Stimulated activated naive CD8-positive, alpha-beta T cell treated with anti-CD3 and anti-CD28 coated beads, Interleukin-15, amount 100 ng/mL, for 72 hours (primary cell): Measurements from ENCODE around the gene C16orf87.

Experiments used
- ATAC-seq: fragments of 150-1000 bp; cut with Tn5 transposase; 2 replicates; pipeline ENCODE4 v1.10.0; 2021; ENCODE audit warnings: mild to moderate bottlenecking, moderate library complexity
- DNase-seq, 2 donors: peaks; one replicate each; pipeline ENCODE4 v3.0.0; 2021 to 2022
- H3K27ac Mint-ChIP-seq, 2 donors: one replicate each; pipeline ENCODE4 v1.8.0; 2022; ENCODE audit warnings: mild to moderate bottlenecking in 2 of 2, mixed read lengths in 2 of 2, moderate library complexity in 2 of 2
- H3K27me3 Mint-ChIP-seq: one replicate; pipeline ENCODE4 v1.8.0; 2022; ENCODE audit warnings: mixed read lengths
- H3K4me1 Mint-ChIP-seq: one replicate; pipeline ENCODE4 v1.8.0; 2022; ENCODE audit warnings: mild to moderate bottlenecking, mixed read lengths
- H3K4me3 Mint-ChIP-seq, 2 donors: one replicate each; pipeline ENCODE4 v1.8.0; 2022; ENCODE audit warnings: mild to moderate bottlenecking in 2 of 2, mixed read lengths in 2 of 2, moderate library complexity in 1 of 2
- H3K9me3 Mint-ChIP-seq, 2 donors: one replicate each; pipeline ENCODE4 v1.8.0; 2022; ENCODE audit warnings: mixed read lengths in 2 of 2

Gene C16orf87

GRCh38 chr16:46826631-46827030 is 4.3 kb downstream of the C16orf87 start:
- DNase-seq = no peak
- Mint-ChIP-seq H3K4me1 (peaks cover 44% of the 10 kb centered on the region), H3K4me3 (peak overlapping the region; percentile 16 to 36), H3K9me3 (no peaks in the 10 kb centered on the region), H3K27me3 (no peaks in the 10 kb centered on the region), H3K27ac (no peak overlapping the region)
- ATAC-seq = no peak

- no peaks in the 10 kb centered on the region for H3K27me3 Mint-ChIP-seq
- no peak overlapping the region for H3K27ac Mint-ChIP-seq
- H3K4me1 Mint-ChIP-seq = peaks cover 30% of the 10 kb centered on the region
- no peaks in the 10 kb centered on the region for H3K9me3 Mint-ChIP-seq
- ATAC-seq (peak; percentile 92), DNase-seq (peak in 1 of 2 donors; percentile 16)
- H3K4me3 Mint-ChIP-seq = no peak overlapping the region
These were observed 8.7 kb downstream of the C16orf87 start for GRCh38 chr16:46822270-46822669.

GRCh38 chr16:46817961-46818360 is 13.0 kb downstream of the C16orf87 start:
- no peak for DNase-seq

GRCh38 chr16:46814790-46815189 is 16.2 kb downstream of the C16orf87 start:
- H3K4me1 Mint-ChIP-seq = peaks cover 41% of the 10 kb centered on the region
- no peak overlapping the region for H3K27ac Mint-ChIP-seq

More at GRCh38 chr16:46817961-46818360, 13.0 kb downstream of the C16orf87 start:
- Mint-ChIP-seq H3K27me3 (no peaks in the 10 kb centered on the region), H3K4me1 (peaks cover 36% of the 10 kb centered on the region), H3K9me3 (peaks cover 6 to 12% of the 10 kb centered on the region in 2 donors), H3K4me3 (no peak overlapping the region), H3K27ac (no peak overlapping the region)
- ATAC-seq = no peak

GRCh38 chr16:46813611-46814010 is 17.4 kb downstream of the C16orf87 start:
- peak overlapping the region in 1 of 2 donors; percentile 3 for H3K4me3 Mint-ChIP-seq
- no peak overlapping the region for H3K27ac Mint-ChIP-seq
- no peak for ATAC-seq
- H3K4me1 Mint-ChIP-seq = peaks cover 34% of the 10 kb centered on the region
- no peak for DNase-seq
- peaks cover 6 to 12% of the 10 kb centered on the region in 2 donors for H3K9me3 Mint-ChIP-seq
- no peaks in the 10 kb centered on the region for H3K27me3 Mint-ChIP-seq

More at GRCh38 chr16:46814790-46815189, 16.2 kb downstream of the C16orf87 start:
- DNase-seq (no peak), ATAC-seq (no peak)
- peaks cover 6 to 12% of the 10 kb centered on the region in 2 donors for H3K9me3 Mint-ChIP-seq
- H3K27me3 Mint-ChIP-seq = no peaks in the 10 kb centered on the region
- no peak overlapping the region for H3K4me3 Mint-ChIP-seq

GRCh38 chr16:46812781-46813540 is 18.0 kb downstream of the C16orf87 start:
- Mint-ChIP-seq H3K4me1 (peaks cover 33% of the 10 kb centered on the region), H3K27me3 (no peaks in the 10 kb centered on the region), H3K4me3 (peak overlapping the region in 1 of 2 donors; percentile 27), H3K9me3 (peaks cover 6 to 12% of the 10 kb centered on the region in 2 donors), H3K27ac (peak overlapping the region in 1 of 2 donors; percentile 1)
- DNase-seq (no peak), ATAC-seq (peak; percentile 73)

GRCh38 chr16:46811682-46812081 is 19.3 kb downstream of the C16orf87 start:
- Mint-ChIP-seq H3K4me3 (no peak overlapping the region), H3K27ac (no peak overlapping the region), H3K4me1 (peaks cover 25% of the 10 kb centered on the region), H3K27me3 (no peaks in the 10 kb centered on the region), H3K9me3 (peaks cover 6 to 12% of the 10 kb centered on the region in 2 donors)
- DNase-seq (no peak), ATAC-seq (no peak)

- Mint-ChIP-seq H3K9me3 (peaks cover 0 to 8% of the 10 kb centered on the region in 2 donors), H3K27me3 (no peaks in the 10 kb centered on the region), H3K4me3 (no peak overlapping the region), H3K4me1 (peaks cover 19% of the 10 kb centered on the region), H3K27ac (no peak overlapping the region)
- DNase-seq = no peak
- ATAC-seq = no peak
These were observed 22.0 kb downstream of the C16orf87 start for GRCh38 chr16:46808997-46809396.

GRCh38 chr16:46807336-46807735 is 23.6 kb downstream of the C16orf87 start:
- Mint-ChIP-seq H3K4me1 (peaks cover 12% of the 10 kb centered on the region), H3K9me3 (no peaks in the 10 kb centered on the region), H3K27ac (no peak overlapping the region), H3K4me3 (no peak overlapping the region), H3K27me3 (no peaks in the 10 kb centered on the region)
- ATAC-seq (no peak), DNase-seq (no peak)

GRCh38 chr16:46803373-46803772 is 27.6 kb downstream of the C16orf87 start:
- ATAC-seq = no peak
- H3K27me3 Mint-ChIP-seq = no peaks in the 10 kb centered on the region
- no peaks in the 10 kb centered on the region for H3K9me3 Mint-ChIP-seq
- no peak for DNase-seq
- no peak overlapping the region for H3K27ac Mint-ChIP-seq
- no peak overlapping the region for H3K4me3 Mint-ChIP-seq
- H3K4me1 Mint-ChIP-seq = peaks cover 12% of the 10 kb centered on the region

GRCh38 chr16:46801428-46802049 is 29.4 kb downstream of the C16orf87 start:
- DNase-seq = no peak
- Mint-ChIP-seq H3K4me3 (no peak overlapping the region), H3K4me1 (peaks cover 12% of the 10 kb centered on the region), H3K9me3 (peaks cover 4 to 5% of the 10 kb centered on the region in 2 donors), H3K27ac (no peak overlapping the region), H3K27me3 (no peaks in the 10 kb centered on the region)
- ATAC-seq = no peak

- no peak for ATAC-seq
These were observed 30.5 kb downstream of the C16orf87 start for GRCh38 chr16:46800494-46800893.

GRCh38 chr16:46797501-46797900 is 33.5 kb downstream of the C16orf87 start:
- Mint-ChIP-seq H3K9me3 (peaks cover 19 to 22% of the 10 kb centered on the region in 2 donors), H3K27ac (no peak overlapping the region), H3K27me3 (no peaks in the 10 kb centered on the region)

More at GRCh38 chr16:46800494-46800893, 30.5 kb downstream of the C16orf87 start:
- H3K9me3 Mint-ChIP-seq = peaks cover 5 to 10% of the 10 kb centered on the region in 2 donors
- no peaks in the 10 kb centered on the region for H3K27me3 Mint-ChIP-seq
- H3K4me1 Mint-ChIP-seq = peaks cover 12% of the 10 kb centered on the region
- no peak for DNase-seq
- H3K27ac Mint-ChIP-seq = no peak overlapping the region
- H3K4me3 Mint-ChIP-seq = no peak overlapping the region

GRCh38 chr16:46796764-46797269 is 34.2 kb downstream of the C16orf87 start:
- Mint-ChIP-seq H3K4me3 (no peak overlapping the region), H3K9me3 (peaks cover 19 to 22% of the 10 kb centered on the region in 2 donors), H3K27ac (no peak overlapping the region), H3K4me1 (peaks cover 3% of the 10 kb centered on the region), H3K27me3 (no peaks in the 10 kb centered on the region)
- DNase-seq (no peak), ATAC-seq (no peak)

More at GRCh38 chr16:46797501-46797900, 33.5 kb downstream of the C16orf87 start:
- no peak overlapping the region for H3K4me3 Mint-ChIP-seq
- no peaks in the 10 kb centered on the region for H3K4me1 Mint-ChIP-seq
- no peak for ATAC-seq
- no peak for DNase-seq

- Mint-ChIP-seq H3K9me3 (peaks cover 19 to 22% of the 10 kb centered on the region in 2 donors), H3K4me1 (peaks cover 23% of the 10 kb centered on the region), H3K27ac (no peak overlapping the region), H3K4me3 (no peak overlapping the region), H3K27me3 (no peaks in the 10 kb centered on the region)
- ATAC-seq = no peak
- no peak for DNase-seq
These were observed 37.1 kb downstream of the C16orf87 start for GRCh38 chr16:46793841-46794240.
